GM18951 (cell line): ENCODE data around the gene PIK3R3.
"Not testable (repeated sequence)": the region's sequence is repeated elsewhere in the genome, so short reads cannot be mapped to it uniquely, and the experiment has no call there.

Experiments used
- POLR2A ChIP-seq: IDR thresholded peaks from 4 replicates; pipeline ENCODE4 v1.6.1; 2011; ENCODE audit warnings: mild to moderate bottlenecking; ENCODE audit not compliant: insufficient read length, insufficient read depth; ENCODE audit errors: extremely low read depth
- in situ Hi-C: fragments of 300-500 bp; cut with MboI; formaldehyde crosslinking; loops from one replicate; pipeline ENCODE4 v1.12.0; 2022; ENCODE audit warnings: low sequenced_read_pairs, mixed read lengths, inconsistent platforms; ENCODE audit not compliant: unreplicated experiment

The PIK3R3 gene

DNA sequence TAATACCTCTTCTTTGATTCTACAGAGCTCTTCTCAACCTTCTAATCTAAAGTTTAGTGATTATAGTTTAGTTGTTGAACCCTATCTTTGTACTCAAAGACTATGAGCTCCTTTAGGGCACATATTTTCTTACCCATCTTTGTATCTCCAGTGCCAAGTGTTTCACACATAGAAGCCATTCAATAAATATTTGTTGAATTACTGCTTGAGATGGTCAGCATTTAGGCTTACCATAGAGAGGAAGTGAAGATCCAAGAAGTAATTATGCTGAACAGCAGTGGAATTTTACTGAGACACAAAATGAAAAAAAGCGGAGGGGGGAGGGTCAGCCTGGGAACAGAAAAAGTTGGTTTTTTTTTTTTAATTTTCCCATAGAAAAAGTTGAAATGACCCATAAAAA is 21.9 kb downstream of the PIK3R3 start:
- in situ Hi-C loops: no loop called here
- TF ChIP-seq POLR2A: no peak

- in situ Hi-C loops: no loop called here
- TF ChIP-seq POLR2A: no peak
Measured at GRCh38 chr1:46102769-46103476, 29.5 kb downstream of the PIK3R3 start.

DNA sequence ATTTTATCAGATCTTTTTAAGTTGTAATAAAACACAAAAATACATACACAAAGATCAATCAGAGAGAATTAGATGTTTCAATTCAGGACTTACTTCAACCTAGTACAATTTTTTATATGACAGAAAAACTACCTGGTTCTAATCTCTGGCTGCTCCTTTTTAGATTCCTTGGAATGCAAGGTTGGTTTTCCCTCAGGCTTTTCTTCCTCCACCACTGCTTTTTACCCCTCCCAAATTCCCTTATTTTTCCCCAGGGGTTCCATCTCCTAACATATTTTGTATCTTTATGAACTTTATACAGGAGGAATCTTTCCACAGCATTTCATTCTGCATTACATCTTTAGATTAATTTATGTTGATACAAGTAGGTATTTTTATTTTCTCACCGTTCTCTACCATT is 33.2 kb downstream of the PIK3R3 start:
- in situ Hi-C loops: no loop called here

DNA sequence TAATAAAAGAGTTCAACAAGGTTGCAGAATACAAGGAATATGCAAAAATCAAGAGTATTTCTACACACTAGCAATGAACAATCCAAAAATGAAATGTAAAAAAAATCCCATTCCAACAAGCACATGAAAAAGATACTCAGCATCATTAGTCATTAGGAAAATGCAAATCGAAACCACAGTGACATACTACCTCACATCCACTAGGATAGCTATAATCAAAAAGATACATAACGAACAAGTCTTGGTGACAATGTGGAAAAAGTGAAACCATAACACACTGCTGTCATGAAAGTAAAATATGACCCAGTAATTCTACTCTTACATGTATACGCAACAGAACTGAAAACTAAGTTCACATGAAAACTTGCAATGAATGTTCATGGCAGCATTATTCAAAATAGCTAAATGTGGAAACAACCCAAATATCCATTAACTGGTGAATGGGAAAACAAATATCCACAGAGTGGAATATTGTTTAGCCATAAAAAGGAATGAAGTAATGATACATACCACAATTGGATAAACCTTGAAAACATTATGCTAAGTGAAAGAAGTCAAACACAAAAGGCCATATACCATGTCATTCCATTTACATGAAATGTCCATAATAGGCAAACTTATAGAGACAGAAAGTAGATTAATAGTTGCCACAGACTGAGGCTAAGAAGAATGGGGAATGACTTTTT is 34.3 kb downstream of the PIK3R3 start:
- in situ Hi-C loops: no loop called here
- no peak for TF ChIP-seq POLR2A

More for the DNA sequence above, 33.2 kb downstream of the PIK3R3 start:
- TF ChIP-seq POLR2A: no peak

- in situ Hi-C loops: no loop called here
Measured at GRCh38 chr1:46097149-46097472, 35.3 kb downstream of the PIK3R3 start.

DNA sequence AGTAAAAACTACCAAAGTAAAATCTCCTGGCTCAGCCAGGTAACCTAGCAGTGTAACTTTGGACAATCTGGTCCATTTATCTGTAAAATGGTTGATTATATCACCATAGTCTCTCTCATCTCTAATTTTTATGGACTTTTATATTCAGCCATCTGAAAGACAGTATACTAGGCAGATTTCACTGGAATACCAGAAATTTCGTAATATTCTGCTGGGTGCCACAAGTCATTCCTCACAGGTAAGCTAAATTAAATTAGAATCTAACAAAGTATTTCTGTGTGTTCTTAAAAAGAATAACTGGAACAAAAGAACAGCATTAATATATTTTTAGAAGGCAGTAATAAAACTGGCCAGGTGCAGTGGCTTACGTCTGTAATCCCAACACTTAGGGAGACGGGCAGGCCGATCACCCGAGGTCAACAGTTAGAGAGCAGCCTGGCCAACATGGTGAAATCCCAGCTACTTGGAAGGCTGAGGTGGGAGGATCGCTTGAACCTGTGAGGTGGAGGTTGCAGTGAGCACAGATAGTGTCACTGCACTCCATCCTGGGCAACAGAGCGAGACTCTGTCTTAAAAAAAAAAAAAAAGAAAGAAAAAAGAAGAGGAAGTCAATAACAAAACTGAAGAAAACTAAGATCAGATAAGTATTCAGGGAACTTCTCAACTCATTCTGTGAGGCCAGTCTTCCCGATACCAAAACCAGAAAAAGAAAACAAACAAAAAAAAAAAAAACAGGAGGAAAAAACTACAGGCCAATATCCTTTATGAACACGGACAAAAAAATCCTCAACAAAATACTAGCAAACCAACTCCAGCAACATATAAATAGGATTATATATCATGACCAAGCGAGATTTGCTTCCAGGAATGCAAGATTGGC is 35.9 kb downstream of the PIK3R3 start:
- in situ Hi-C loops: no loop called here
- no peak for TF ChIP-seq POLR2A

More at GRCh38 chr1:46097149-46097472, 35.3 kb downstream of the PIK3R3 start:
- no peak for TF ChIP-seq POLR2A

- in situ Hi-C loops: not testable (repeated sequence)
Measured at GRCh38 chr1:46095110-46095509, 37.3 kb downstream of the PIK3R3 start.

DNA sequence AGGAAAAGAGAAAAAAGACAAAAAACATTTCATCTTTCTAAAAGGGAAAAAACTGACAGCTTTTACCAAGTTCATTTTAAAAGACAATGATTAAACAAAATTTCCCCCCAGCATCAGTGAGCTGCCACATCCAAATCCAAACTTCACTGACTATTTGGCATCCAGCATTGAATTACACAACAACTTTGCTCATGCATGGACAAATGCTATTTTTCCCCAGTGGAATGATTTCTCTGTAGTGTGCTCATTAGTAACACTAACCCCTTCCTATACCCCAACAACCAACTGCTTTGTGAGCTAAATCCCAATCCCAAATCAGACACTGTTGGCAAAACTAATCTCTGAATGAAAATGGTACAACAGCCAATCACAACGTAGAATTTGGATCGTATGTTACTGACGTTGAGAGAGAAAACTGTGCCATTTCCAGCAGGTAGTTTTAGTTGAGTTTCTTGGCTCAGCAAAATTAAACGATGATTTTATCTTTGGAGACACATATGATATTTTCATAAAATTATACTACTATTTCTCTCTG is 37.9 kb downstream of the PIK3R3 start:
- no peak for TF ChIP-seq POLR2A
- in situ Hi-C loops: no loop called here

GRCh38 chr1:46093832-46094231 is 38.6 kb downstream of the PIK3R3 start:
- in situ Hi-C loops: not testable (repeated sequence)

- TF ChIP-seq POLR2A: no peak
- in situ Hi-C loops: no loop called here
Measured at GRCh38 chr1:46087891-46088290, 44.5 kb downstream of the PIK3R3 start.

DNA sequence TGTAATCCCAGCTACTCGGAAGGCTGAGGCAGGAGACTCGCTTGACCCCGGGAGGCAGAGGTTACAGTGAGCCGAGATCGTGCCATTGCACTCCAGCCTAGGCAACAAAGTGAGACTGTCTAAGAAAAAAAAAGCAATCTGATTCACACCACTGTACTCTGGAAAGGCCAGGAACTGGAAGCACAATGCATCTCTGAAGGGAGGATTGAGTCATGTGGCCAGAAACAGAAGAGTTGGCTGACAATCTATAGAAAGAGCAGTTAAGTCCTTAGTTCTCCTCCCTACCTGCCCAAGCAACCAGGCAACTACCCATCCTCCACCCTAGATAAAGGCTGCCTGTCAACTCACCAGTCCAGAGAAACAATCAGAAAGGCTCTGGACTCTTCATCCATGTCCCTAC is 45.9 kb downstream of the PIK3R3 start:
- in situ Hi-C loops: no loop called here
- no peak for TF ChIP-seq POLR2A

GRCh38 chr1:46084553-46085451 is 47.6 kb downstream of the PIK3R3 start:
- TF ChIP-seq POLR2A: no peak
- in situ Hi-C loops: no loop called here

DNA sequence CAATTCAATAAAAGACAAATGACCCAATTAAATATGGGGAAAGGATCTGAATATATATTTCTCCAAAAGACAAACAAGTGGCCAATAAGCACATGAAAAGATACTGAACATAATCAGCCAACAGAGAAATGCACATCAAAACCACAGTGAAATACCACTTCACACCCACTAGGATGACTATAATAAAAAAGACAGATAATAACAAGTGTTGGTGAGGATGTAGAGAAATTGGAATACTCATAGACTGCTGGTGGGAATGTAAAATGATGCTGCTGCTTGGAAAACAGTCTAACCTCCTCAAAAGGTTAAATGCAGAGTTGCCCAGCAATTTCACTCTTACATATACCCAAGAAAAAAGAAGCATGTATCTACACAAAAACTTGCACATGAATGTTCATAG is 48.9 kb downstream of the PIK3R3 start:
- TF ChIP-seq POLR2A: no peak
- in situ Hi-C loops: no loop called here
